Heart left ventricle (tissue), 13 donors: ENCODE results near the gene UQCRH.

Experiments
- CTCF ChIP-seq, 12 donors: fragments of 200-600 bp; sonication (generic) in 4 of 12; IDR thresholded peaks; one replicate each; pipeline versions ENCODE4 v1.5.0 to v1.8.0; 2018 to 2022; ENCODE audit warnings: antibody characterized with exemption in 12 of 12, mild to moderate bottlenecking in 5 of 12
- POLR2A ChIP-seq, 2 donors: fragments of 450-650 bp; IDR thresholded peaks; one replicate each; pipeline ENCODE4 v1.6.1; 2017; ENCODE audit warnings: antibody characterized with exemption in 2 of 2, mild to moderate bottlenecking in 2 of 2, moderate library complexity in 2 of 2
- donor health status: ischemic (EF 13 %, LVEDD 7.1; RV severe dilation, severe dysfunction).
- donor health status: DM: no; HTN: yes; CAD: no.
- donor health status: DM: no; HTN: no; CAD: no.
- donor health status: ischemic (EF 25% LVEDD 6.9; RV normal size, moderate dysfunction).
- donor health status: ischemic (EF 25% LVEDD 5.7; RV mildly dilated, moderate dysfunction).
- donor health status: ischemic (EF 35%, LVEDD 5.7; RV mildly dilated, moderate dysfunction).
- donor health status: nonischemic (EF 11% LVEDD 7.7; RV severe dilation, severe dysfunction).
- donor health status: DM: yes; HTN: yes; CAD: no.
- donor health status: PGD.
- donor health status: ischemic (EF 29% LVEDD 5.4; RV normal size, mild dysfunction).
- donor health status: nonischemic (EF 23%, LVEDD 6.1; RV moderate dilation, normal function).

- TF ChIP-seq POLR2A (IDR thresholded peaks at IDR 0.05) (no peak), CTCF (IDR thresholded peaks at IDR 0.05) (no peak)
Measured at GRCh38 chr1:46345281-46345680, 41.8 kb downstream of the UQCRH start.
